Upper lobe of right lung (tissue), 1 donor: ENCODE results near the gene CASK. TPM values are rescaled to one million over a fixed set of nuclear protein-coding genes. Genes with fewer than 3 reads are reported as not detected.

Source experiments
- ATAC-seq: fragments of 200-7000 bp; cut with Tn5 transposase; one replicate; pipeline ENCODE4 v1.9.1; 2020; ENCODE audit warnings: mild to moderate bottlenecking, moderate library complexity
- DNase-seq: peaks from one replicate; pipeline ENCODE4 v3.0.0-alpha.2; 2020
- H3K27ac ChIP-seq: fragments of 200-600 bp; one replicate; pipeline ENCODE4 v1.8.0; 2022
- H3K27me3 ChIP-seq: fragments of 200-600 bp; one replicate; pipeline ENCODE4 v1.8.0; 2022; ENCODE audit warnings: mild to moderate bottlenecking
- H3K36me3 ChIP-seq: fragments of 200-600 bp; one replicate; pipeline ENCODE4 v1.8.0; 2022
- H3K4me1 ChIP-seq: fragments of 200-600 bp; one replicate; pipeline ENCODE4 v1.8.0; 2022
- H3K4me3 ChIP-seq: fragments of 200-600 bp; one replicate; pipeline ENCODE4 v1.8.0; 2022; ENCODE audit warnings: mild to moderate bottlenecking
- H3K9me3 ChIP-seq: fragments of 200-600 bp; one replicate; pipeline ENCODE4 v1.8.0; 2022
- CTCF ChIP-seq: fragments of 200-600 bp; IDR thresholded peaks from one replicate; pipeline ENCODE4 v1.8.0; 2022; ENCODE audit warnings: antibody characterized with exemption
- intact Hi-C: fragments of 100-400 bp; cut with DNase I; formaldehyde crosslinking; loops from one replicate; pipeline ENCODE4 v1.11.0; 2022
- total RNA-seq: library from RNA; stranded (reverse); fragmentation: NEBNext Ultra II Directional; extraction: Animal tissue kit (Norgen Biotek cat#: 25700); gene quantifications from one replicate; pipeline ENCODE4 v1.2.1, GENCODE V29; 2021
- donor health status: DM: no; HTN: yes; CAD: no; lungs with severe emphysema.

Gene CASK
- total RNA-seq, 1 donor from 2014 or later = 60.4 TPM

- no peaks in the 10 kb centered on the region for H3K27me3 ChIP-seq
- ATAC-seq (peak; percentile 19), DNase-seq (no peak)
- no peaks in the 10 kb centered on the region for H3K4me1 ChIP-seq
- TF ChIP-seq CTCF = no peak
- intact Hi-C loops = no loop called here
- H3K27ac ChIP-seq = no peak overlapping the region
- H3K36me3 ChIP-seq = no peaks in the 10 kb centered on the region
- no peak overlapping the region for H3K4me3 ChIP-seq
- no peaks in the 10 kb centered on the region for H3K9me3 ChIP-seq
Observed at GRCh38 chrX:41870719-41871151, 52.6 kb downstream of the CASK start.

GRCh38 chrX:41868392-41868977 lies 54.9 kb downstream of the CASK start:
- Histone ChIP-seq H3K4me3 (no peak overlapping the region), H3K4me1 (no peaks in the 10 kb centered on the region), H3K27ac (no peak overlapping the region), H3K27me3 (no peaks in the 10 kb centered on the region), H3K9me3 (no peaks in the 10 kb centered on the region), H3K36me3 (no peaks in the 10 kb centered on the region)
- TF ChIP-seq CTCF = no peak
- intact Hi-C loops = no loop called here
- DNase-seq = no peak
- no peak for ATAC-seq

- H3K36me3 ChIP-seq = no peaks in the 10 kb centered on the region
- no peak for TF ChIP-seq CTCF
Observed at GRCh38 chrX:41863343-41864203, 59.8 kb downstream of the CASK start.

GRCh38 chrX:41862562-41863184 lies 60.7 kb downstream of the CASK start:
- no peak for TF ChIP-seq CTCF
- Histone ChIP-seq H3K27me3 (no peaks in the 10 kb centered on the region), H3K4me1 (no peaks in the 10 kb centered on the region), H3K36me3 (no peaks in the 10 kb centered on the region), H3K9me3 (no peaks in the 10 kb centered on the region), H3K4me3 (no peak overlapping the region), H3K27ac (no peak overlapping the region)
- intact Hi-C loops = no loop called here
- DNase-seq = no peak
- ATAC-seq = no peak

More at GRCh38 chrX:41863343-41864203, 59.8 kb downstream of the CASK start:
- no peaks in the 10 kb centered on the region for H3K4me1 ChIP-seq
- intact Hi-C loops = no loop called here
- H3K4me3 ChIP-seq = no peak overlapping the region
- DNase-seq (no peak), ATAC-seq (no peak)
- H3K27me3 ChIP-seq = no peaks in the 10 kb centered on the region
- H3K27ac ChIP-seq = no peak overlapping the region
- H3K9me3 ChIP-seq = no peaks in the 10 kb centered on the region

- no peak overlapping the region for H3K4me3 ChIP-seq
- H3K9me3 ChIP-seq = no peaks in the 10 kb centered on the region
- H3K27ac ChIP-seq = no peak overlapping the region
- H3K27me3 ChIP-seq = no peaks in the 10 kb centered on the region
- intact Hi-C loops = no loop called here
- DNase-seq = no peak
- H3K36me3 ChIP-seq = no peaks in the 10 kb centered on the region
- H3K4me1 ChIP-seq = no peaks in the 10 kb centered on the region
- no peak for ATAC-seq
- no peak for TF ChIP-seq CTCF
Observed at GRCh38 chrX:41858161-41858775, 65.1 kb downstream of the CASK start.
